K562 (cell line): Measurements from ENCODE around the gene RIPPLY3. TPM values are rescaled to one million over a fixed set of nuclear protein-coding genes. Genes with fewer than 3 reads are reported as not detected.

Source experiments
- ADNP ChIP-seq: fragments of 200-800 bp; sonication (Bioruptor generic); IDR thresholded peaks from 2 replicates; pipeline ENCODE4 v1.6.1; 2016; ENCODE audit warnings: missing genetic modification characterization, missing compliant biosample characterization
- BRCA1 ChIP-seq, 2 experiments: fragments of 450-650 bp in 1 of 2; sonication (generic) in 1 of 2; formaldehyde crosslinking in 1 of 2; IDR thresholded peaks; 2 replicates each; pipeline versions ENCODE4 v1.5.0 to v1.6.1; 2017 to 2020; ENCODE audit warnings: mild to moderate bottlenecking in 1 of 2, missing genetic modification reagents in 1 of 2
- CEBPB ChIP-seq: fragments of 450-650 bp; IDR thresholded peaks from 2 replicates; pipeline ENCODE4 v1.6.1; 2016; ENCODE audit warnings: missing genetic modification characterization, missing compliant biosample characterization
- CREB1 ChIP-seq, 2 experiments: sonication (generic) in 1 of 2; formaldehyde crosslinking in 1 of 2; IDR thresholded peaks; 2 replicates each; pipeline versions ENCODE4 v1.6.1 to v1.8.0; 2012 to 2022; ENCODE audit warnings: inconsistent platforms in 1 of 2, mild to moderate bottlenecking in 1 of 2, missing genetic modification reagents in 1 of 2, moderate library complexity in 1 of 2
- E2F1 ChIP-seq: sonication (generic); formaldehyde crosslinking; IDR thresholded peaks from 2 replicates; pipeline ENCODE4 v1.8.1; 2023; ENCODE audit warnings: mild to moderate bottlenecking, missing genetic modification reagents, moderate library complexity
- FUS ChIP-seq: fragments of 200-400 bp; formaldehyde crosslinking; optimal IDR thresholded peaks from 2 replicates; pipeline ENCODE3; 2017; ENCODE audit warnings: low read depth, low read length
- HNRNPUL1 ChIP-seq: fragments of 200-400 bp; formaldehyde crosslinking; IDR thresholded peaks from 2 replicates; pipeline ENCODE4 v1.6.1; 2017; ENCODE audit warnings: low read length
- JUN ChIP-seq, 2 experiments: sonication (generic) in 1 of 2; formaldehyde crosslinking in 1 of 2; IDR thresholded peaks; 2 replicates each; pipeline versions ENCODE4 v1.6.1 to v1.8.0; 2012 to 2022; ENCODE audit warnings: borderline replicate concordance in 2 of 2, mild to moderate bottlenecking in 2 of 2, improper control_type of control experiment in 1 of 2, low read depth in 1 of 2, low read length in 1 of 2, missing genetic modification reagents in 1 of 2
- MAFF ChIP-seq: IDR thresholded peaks from 2 replicates; pipeline ENCODE4 v1.6.1; 2012; ENCODE audit warnings: low read length, improper control_type of control experiment
- NCOR1 ChIP-seq: fragments of 450-650 bp; IDR thresholded peaks from 2 replicates; pipeline ENCODE4 v1.6.1; 2016; ENCODE audit warnings: mild to moderate bottlenecking, moderate library complexity
- PURB ChIP-seq: sonication (generic); formaldehyde crosslinking; IDR thresholded peaks from 2 replicates; pipeline ENCODE4 v1.9.0; 2021; ENCODE audit warnings: low read depth, mild to moderate bottlenecking, missing genetic modification reagents
- RBM15 ChIP-seq: fragments of 200-400 bp; formaldehyde crosslinking; IDR thresholded peaks from 2 replicates; pipeline ENCODE4 v1.6.1; 2018; ENCODE audit warnings: mild to moderate bottlenecking, low read length, moderate library complexity; ENCODE audit not compliant: insufficient read depth
- RBM22 ChIP-seq: fragments of 200-400 bp; formaldehyde crosslinking; IDR thresholded peaks from 2 replicates; pipeline ENCODE4 v1.6.1; 2018; ENCODE audit warnings: low read length, low read depth; ENCODE audit not compliant: poor library complexity, severe bottlenecking
- RFX1 ChIP-seq: fragments of 450-650 bp; IDR thresholded peaks from 2 replicates; pipeline ENCODE4 v1.6.1; 2016; ENCODE audit warnings: mild to moderate bottlenecking, moderate library complexity
- SMC3 ChIP-seq: conservative IDR thresholded peaks from 2 replicates; pipeline ENCODE4 v1.6.1; 2011; ENCODE audit warnings: low read depth, low read length, improper control_type of control experiment; ENCODE audit not compliant: insufficient read depth
- XRCC3 ChIP-seq: fragments of 450-650 bp; IDR thresholded peaks from 2 replicates; pipeline ENCODE4 v1.6.1; 2017; ENCODE audit warnings: mild to moderate bottlenecking, moderate library complexity
- ZBTB2 ChIP-seq: fragments of 450-650 bp; IDR thresholded peaks from 2 replicates; pipeline ENCODE4 v1.6.1; 2016; ENCODE audit warnings: antibody characterized with exemption
- ZC3H4 ChIP-seq: sonication (generic); formaldehyde crosslinking; IDR thresholded peaks from 2 replicates; pipeline ENCODE4 v1.9.0; 2021; ENCODE audit warnings: missing genetic modification reagents, borderline replicate concordance
- ZNF436 ChIP-seq: fragments of 250-450, 450-650 bp; sonication (Bioruptor Pico); formaldehyde crosslinking; IDR thresholded peaks from 2 replicates; pipeline ENCODE4 v1.7.0; 2020; ENCODE audit warnings: mild to moderate bottlenecking
- polyA plus RNA-seq, 8 experiments: library from polyadenylated mRNA; depleted of rRNA in 4 of 8; stranded (reverse) in 5 of 8; unstranded in 3 of 8; fragments of >200 nt; fragmentation: Nextera tagmentation in 2 of 8; fragmentation: Illumina TruSeq in 1 of 8; extraction: Ambion mirVana in 2 of 8; extraction: Trizol in 1 of 8; gene quantifications; 2 replicates each; pipeline versions ENCODE4 v1.2.1 to v1.2.3, GENCODE V29; 2011 to 2014; ENCODE audit warnings: inconsistent platforms in 1 of 8, missing spikeins in 1 of 8
- total RNA-seq, 7 experiments: library from RNA; depleted of rRNA in 6 of 7; stranded (reverse); fragments of >200 nt in 6 of 7; fragmentation: Illumina TruSeq in 2 of 7; extraction: Trizol in 2 of 7; gene quantifications; 2 replicates each; pipeline versions ENCODE4 v1.2.1 to v1.2.3, GENCODE V29; 2011 to 2021; ENCODE audit warnings: low replicate concordance in 1 of 7
- TF ChIP-seq, protein P1 (sequence below): sonication (generic); formaldehyde crosslinking; IDR thresholded peaks from 2 replicates; pipeline ENCODE4 v1.8.0; 2022; ENCODE audit warnings: missing genetic modification reagents, mild to moderate bottlenecking, borderline replicate concordance

Gene RIPPLY3
- total and polyA plus RNA-seq, 9 of the 15 experiments (the other 6 are each of a cell fraction or from before 2014, with no cell fraction given) = not detected

DNA sequence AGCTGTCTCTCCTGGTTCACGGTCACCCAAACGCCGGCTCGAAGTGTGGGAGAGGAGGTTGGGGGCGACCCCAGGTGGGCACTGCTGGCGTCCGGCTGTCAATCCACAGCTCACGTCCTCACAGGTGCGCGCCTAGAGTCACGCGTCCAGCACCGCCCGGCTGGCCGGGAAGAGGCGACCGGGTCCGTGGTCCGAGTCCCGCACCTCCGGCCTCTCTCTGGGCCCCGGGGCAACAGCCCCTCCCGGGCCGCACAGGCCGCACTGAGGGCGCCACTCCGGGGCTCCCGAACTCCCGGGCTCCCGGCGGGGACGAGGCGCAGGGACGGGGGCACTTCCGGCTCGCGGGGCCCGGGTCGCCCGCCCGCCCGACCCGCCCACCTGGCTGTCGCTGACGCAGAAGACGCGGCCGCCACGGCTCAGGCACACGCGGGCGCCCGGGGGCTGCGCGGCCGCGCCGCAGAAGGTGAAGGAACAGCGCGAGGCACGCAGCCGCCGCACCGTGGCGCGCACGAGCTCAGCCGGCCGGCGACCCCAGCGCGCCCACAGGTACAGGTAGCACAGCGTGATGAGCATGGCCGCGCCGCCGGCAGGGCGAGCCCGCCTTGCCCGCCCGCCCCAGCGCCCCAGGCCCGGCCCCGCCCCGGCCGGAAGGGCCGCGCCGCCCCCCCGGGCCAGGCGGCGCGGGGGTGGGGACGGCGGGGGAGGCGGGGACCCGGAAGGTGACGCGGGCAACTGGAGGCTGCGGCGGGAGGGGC is 40.3 kb upstream of the RIPPLY3 start, which contains the start of gene HLCS (continued):
- TF ChIP-seq ADNP (tag) (no peak), JUN (IDR thresholded peaks at IDR 0.05; ENCODE audit: borderline replicate concordance, low read depth, low read length) (peak; percentile 45; the same call in 1 of the 2 replicates), JUN (CRISPR knock-in tag; IDR thresholded peaks at IDR 0.05; ENCODE audit: borderline replicate concordance) (no peak), RBM15 (no peak), NCOR1 (no peak), MAFF (no peak), E2F1 (CRISPR knock-in tag) (peak; percentile 64; the same call in 1 of the 2 replicates), ZNF436 (CRISPR knock-in tag) (no peak), SMC3 (no peak; the same call in 1 of the 2 replicates), CREB1 (IDR thresholded peaks at IDR 0.05) (no peak; the same call in 1 of the 2 replicates), CREB1 (CRISPR knock-in tag; IDR thresholded peaks at IDR 0.05) (peak; percentile 34), FUS (peak; percentile 42), ZBTB2 (no peak), XRCC3 (no peak), PURB (CRISPR knock-in tag) (no peak), RBM22 (peak; percentile 96), CEBPB (tag) (no peak), HNRNPUL1 (no peak), RFX1 (no peak), BRCA1 (IDR thresholded peaks at IDR 0.05) (no peak), BRCA1 (CRISPR knock-in tag; IDR thresholded peaks at IDR 0.05) (no peak), ZC3H4 (CRISPR knock-in tag) (peak; percentile 86; the same call in 1 of the 2 replicates)
- TF ChIP-seq, protein P1, sequence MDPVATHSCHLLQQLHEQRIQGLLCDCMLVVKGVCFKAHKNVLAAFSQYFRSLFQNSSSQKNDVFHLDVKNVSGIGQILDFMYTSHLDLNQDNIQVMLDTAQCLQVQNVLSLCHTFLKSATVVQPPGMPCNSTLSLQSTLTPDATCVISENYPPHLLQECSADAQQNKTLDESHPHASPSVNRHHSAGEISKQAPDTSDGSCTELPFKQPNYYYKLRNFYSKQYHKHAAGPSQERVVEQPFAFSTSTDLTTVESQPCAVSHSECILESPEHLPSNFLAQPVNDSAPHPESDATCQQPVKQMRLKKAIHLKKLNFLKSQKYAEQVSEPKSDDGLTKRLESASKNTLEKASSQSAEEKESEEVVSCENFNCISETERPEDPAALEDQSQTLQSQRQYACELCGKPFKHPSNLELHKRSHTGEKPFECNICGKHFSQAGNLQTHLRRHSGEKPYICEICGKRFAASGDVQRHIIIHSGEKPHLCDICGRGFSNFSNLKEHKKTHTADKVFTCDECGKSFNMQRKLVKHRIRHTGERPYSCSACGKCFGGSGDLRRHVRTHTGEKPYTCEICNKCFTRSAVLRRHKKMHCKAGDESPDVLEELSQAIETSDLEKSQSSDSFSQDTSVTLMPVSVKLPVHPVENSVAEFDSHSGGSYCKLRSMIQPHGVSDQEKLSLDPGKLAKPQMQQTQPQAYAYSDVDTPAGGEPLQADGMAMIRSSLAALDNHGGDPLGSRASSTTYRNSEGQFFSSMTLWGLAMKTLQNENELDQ (CRISPR knock-in tag) = no peak
